NB4 (cell line): Measurements from ENCODE around the gene EXOSC7.

ENCODE experiments used
- DNase-seq: peaks from one replicate; pipeline ENCODE4 v3.0.0; 2010; ENCODE audit warnings: low read depth
- H3K4me3 ChIP-seq: one replicate; pipeline ENCODE4 v1.5.1; 2011; ENCODE audit warnings: mild to moderate bottlenecking, low read depth, low read length, moderate library complexity
- MAX ChIP-seq: IDR thresholded peaks from 2 replicates; pipeline ENCODE4 v1.6.1; 2011; ENCODE audit warnings: low read depth, low read length
- MYC ChIP-seq: IDR thresholded peaks from 2 replicates; pipeline ENCODE4 v1.6.1; 2011; ENCODE audit warnings: low read depth, low read length
- POLR2A ChIP-seq: IDR thresholded peaks from 2 replicates; pipeline ENCODE4 v1.6.1; 2011; ENCODE audit warnings: mild to moderate bottlenecking; ENCODE audit not compliant: insufficient read length; ENCODE audit errors: extremely low read depth
- TF ChIP-seq, protein P1 (sequence below): IDR thresholded peaks from one replicate; pipeline ENCODE4 v1.5.1; 2012; ENCODE audit warnings: low read depth, low read length

Gene EXOSC7

GRCh38 chr3:45012577-45012976, 36.5 kb downstream of the EXOSC7 start:
- no peak overlapping the region for H3K4me3 ChIP-seq
- DNase-seq: no peak
- TF ChIP-seq MAX: no peak
- TF ChIP-seq POLR2A: no peak

DNA sequence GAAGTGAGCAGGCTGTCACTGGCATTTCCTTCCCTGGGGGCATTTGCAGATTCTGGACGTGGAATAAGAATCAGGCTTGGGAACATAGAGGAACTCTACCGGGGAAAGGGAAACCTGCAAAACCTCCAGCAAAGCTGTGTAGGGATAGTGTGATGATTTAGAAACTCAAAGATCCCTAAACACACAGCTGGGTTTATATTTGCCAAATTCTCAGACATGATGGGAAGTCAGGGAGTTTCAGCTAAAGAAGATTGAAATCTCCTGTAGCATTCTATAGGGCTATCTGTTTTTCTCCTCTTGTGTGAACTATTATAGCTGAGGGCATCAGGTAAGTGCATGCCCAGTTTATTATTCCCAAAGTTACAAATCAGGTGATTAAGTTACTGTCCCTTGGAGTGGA, 40.9 kb downstream of the EXOSC7 start:
- no peak for DNase-seq
- H3K4me3 ChIP-seq: no peak overlapping the region
- no peak for TF ChIP-seq POLR2A

DNA sequence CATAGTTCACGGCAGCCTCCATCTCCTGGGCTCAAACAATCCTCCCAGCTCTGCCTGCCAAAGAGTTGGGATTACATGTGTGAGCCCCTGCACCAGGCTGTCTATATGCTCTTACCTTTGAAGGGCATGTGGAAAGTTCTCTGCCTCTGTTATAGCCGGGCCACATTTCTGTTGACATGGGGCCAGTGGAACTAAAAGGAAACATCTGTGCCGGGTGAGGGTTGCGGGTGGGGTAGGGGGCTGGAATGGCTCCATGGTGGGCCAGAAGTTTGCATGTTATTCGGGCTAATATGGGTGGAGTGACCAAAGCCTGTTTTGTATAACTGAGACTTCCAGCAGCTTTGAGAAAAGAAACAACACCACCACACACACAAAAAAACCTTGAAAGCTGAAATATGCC, 41.8 kb downstream of the EXOSC7 start:
- TF ChIP-seq POLR2A: no peak
- no peak for TF ChIP-seq MAX
- no peak for TF ChIP-seq MYC
- TF ChIP-seq, protein P1, sequence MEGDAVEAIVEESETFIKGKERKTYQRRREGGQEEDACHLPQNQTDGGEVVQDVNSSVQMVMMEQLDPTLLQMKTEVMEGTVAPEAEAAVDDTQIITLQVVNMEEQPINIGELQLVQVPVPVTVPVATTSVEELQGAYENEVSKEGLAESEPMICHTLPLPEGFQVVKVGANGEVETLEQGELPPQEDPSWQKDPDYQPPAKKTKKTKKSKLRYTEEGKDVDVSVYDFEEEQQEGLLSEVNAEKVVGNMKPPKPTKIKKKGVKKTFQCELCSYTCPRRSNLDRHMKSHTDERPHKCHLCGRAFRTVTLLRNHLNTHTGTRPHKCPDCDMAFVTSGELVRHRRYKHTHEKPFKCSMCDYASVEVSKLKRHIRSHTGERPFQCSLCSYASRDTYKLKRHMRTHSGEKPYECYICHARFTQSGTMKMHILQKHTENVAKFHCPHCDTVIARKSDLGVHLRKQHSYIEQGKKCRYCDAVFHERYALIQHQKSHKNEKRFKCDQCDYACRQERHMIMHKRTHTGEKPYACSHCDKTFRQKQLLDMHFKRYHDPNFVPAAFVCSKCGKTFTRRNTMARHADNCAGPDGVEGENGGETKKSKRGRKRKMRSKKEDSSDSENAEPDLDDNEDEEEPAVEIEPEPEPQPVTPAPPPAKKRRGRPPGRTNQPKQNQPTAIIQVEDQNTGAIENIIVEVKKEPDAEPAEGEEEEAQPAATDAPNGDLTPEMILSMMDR: no peak
- no peak overlapping the region for H3K4me3 ChIP-seq
- no peak for DNase-seq

DNA sequence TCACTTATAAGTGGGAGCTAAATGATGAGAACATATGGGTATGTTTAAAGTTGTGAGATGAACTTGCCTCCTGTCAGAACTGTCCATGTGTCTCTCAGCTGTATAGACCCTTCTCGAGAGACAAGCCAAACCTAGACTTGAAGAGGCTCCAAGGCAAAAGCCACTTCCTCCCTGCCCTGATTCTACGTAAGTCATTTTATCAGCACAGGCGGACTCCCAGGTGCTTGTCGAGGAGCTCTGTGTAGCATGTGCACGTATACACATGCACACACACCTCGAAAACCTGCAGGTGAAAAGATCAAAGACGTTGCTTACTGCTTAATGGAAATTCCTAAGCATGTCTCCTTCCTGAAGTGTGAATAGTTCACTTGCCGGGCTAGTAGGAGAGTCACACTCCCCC, 44.5 kb downstream of the EXOSC7 start:
- DNase-seq: no peak
- TF ChIP-seq, protein P1: no peak
- TF ChIP-seq MAX (no peak), MYC (no peak), POLR2A (no peak)
- no peak overlapping the region for H3K4me3 ChIP-seq

DNA sequence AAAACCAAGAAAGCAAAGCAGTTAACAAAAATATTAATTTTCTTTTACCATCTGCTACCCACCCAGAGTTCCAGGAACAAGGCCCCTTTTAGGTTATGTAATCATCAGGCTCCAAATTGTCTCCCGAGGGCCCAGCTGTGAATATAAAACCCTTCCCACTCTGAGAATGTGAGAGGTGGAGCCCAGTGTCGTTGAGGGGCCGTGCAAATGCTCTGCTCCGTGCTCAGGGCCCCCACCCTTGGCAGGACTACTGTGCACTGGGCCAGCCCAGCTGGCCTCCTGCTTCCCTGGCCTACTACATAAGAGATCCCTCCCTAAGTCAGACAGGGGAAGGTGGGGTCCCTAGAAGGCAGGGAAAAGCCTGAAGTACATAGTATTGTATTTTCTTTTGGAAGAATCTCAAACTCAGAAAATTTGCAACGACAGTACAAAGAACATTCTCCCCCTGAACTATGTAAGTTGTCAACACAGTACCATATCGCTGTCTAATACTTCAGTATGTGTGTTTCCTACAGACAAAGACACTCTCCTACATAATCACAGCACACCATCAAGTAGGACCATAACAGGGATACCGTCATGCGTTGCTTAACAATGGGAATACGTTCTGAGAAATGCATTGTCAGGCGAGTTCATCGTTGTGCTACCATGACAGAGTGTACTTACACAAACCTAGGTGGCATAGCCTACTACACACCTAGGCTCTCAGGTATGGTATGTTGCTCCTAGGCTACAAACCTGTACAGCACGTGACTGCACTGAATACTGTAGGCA, 45.7 kb downstream of the EXOSC7 start:
- TF ChIP-seq POLR2A (no peak), MAX (no peak), MYC (no peak)
- TF ChIP-seq, protein P1: no peak

DNA sequence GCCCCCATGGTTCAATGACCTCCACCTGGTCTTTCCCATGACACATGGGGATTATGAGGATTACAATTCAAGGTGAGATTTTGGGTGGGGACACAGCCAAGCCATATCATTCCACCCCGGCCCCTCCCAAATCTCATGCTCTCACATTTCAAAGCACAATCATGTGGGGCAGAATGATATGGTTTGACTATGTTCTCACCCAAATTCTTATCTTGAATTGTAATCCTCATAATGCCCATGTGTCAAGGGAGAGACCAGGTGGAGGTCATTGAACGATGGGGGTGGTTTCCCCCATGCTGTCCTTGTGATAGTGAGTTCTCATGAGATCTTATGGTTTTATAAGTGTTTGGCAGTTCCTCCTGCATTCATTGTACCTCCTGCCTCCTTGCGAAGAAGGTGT, 47.6 kb downstream of the EXOSC7 start:
- DNase-seq: no peak
- TF ChIP-seq, protein P1: no peak
- TF ChIP-seq MYC (no peak), POLR2A (no peak), MAX (no peak)
- H3K4me3 ChIP-seq: no peak overlapping the region

More for the DNA sequence above, 45.7 kb downstream of the EXOSC7 start:
- no peak overlapping the region for H3K4me3 ChIP-seq
- DNase-seq: no peak
